Mucosa of stomach (tissue), 1 donor: ENCODE data around the gene DBX1.

Experiments
- H3K27me3 ChIP-seq: one replicate; pipeline ENCODE4 v1.7.0; 2013; ENCODE audit warnings: mild to moderate bottlenecking, low read length; ENCODE audit not compliant: control insufficient read depth, insufficient read depth
- H3K36me3 ChIP-seq: one replicate; pipeline ENCODE4 v1.7.0; 2013; ENCODE audit warnings: low read length; ENCODE audit not compliant: control insufficient read depth, insufficient read depth
- H3K4me1 ChIP-seq: one replicate; pipeline ENCODE4 v1.7.0; 2013; ENCODE audit warnings: mild to moderate bottlenecking, low read length; ENCODE audit not compliant: control insufficient read depth, insufficient read depth
- H3K4me3 ChIP-seq: one replicate; pipeline ENCODE4 v1.7.0; 2013; ENCODE audit warnings: low read length
- H3K9ac ChIP-seq: one replicate; pipeline ENCODE4 v1.7.0; 2013; ENCODE audit warnings: mild to moderate bottlenecking, low read length, moderate library complexity
- H3K9me3 ChIP-seq: one replicate; pipeline ENCODE4 v1.7.0; 2013; ENCODE audit warnings: mild to moderate bottlenecking, low read length, moderate library complexity; ENCODE audit not compliant: control insufficient read depth
- donor health status: Pancreatic carcinoma.

Gene DBX1

DNA sequence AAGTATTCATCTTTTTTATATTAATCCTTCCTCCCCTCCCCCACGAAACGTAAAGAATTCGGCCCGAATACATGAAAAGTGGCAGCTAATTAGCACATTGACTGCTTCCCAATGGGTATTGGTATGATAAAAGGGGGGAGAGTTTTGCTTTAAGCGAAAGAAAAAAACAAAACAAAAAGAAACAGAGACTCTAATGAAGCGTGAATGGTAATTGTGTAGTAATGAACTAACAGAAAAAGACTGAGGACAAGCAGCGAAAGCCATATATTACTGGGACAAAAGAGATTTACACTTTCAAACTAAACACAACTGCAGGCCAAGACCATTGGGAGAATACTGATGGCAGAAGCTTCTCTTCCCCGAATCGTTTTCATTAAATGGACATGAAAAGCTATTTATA, 2.5 kb downstream of the DBX1 start:
- Histone ChIP-seq H3K27me3 (peaks cover 83% of the 10 kb centered on the region), H3K9me3 (no peaks in the 10 kb centered on the region), H3K36me3 (no peaks in the 10 kb centered on the region), H3K9ac (no peak overlapping the region), H3K4me1 (peaks cover 4% of the 10 kb centered on the region), H3K4me3 (no peak overlapping the region)

DNA sequence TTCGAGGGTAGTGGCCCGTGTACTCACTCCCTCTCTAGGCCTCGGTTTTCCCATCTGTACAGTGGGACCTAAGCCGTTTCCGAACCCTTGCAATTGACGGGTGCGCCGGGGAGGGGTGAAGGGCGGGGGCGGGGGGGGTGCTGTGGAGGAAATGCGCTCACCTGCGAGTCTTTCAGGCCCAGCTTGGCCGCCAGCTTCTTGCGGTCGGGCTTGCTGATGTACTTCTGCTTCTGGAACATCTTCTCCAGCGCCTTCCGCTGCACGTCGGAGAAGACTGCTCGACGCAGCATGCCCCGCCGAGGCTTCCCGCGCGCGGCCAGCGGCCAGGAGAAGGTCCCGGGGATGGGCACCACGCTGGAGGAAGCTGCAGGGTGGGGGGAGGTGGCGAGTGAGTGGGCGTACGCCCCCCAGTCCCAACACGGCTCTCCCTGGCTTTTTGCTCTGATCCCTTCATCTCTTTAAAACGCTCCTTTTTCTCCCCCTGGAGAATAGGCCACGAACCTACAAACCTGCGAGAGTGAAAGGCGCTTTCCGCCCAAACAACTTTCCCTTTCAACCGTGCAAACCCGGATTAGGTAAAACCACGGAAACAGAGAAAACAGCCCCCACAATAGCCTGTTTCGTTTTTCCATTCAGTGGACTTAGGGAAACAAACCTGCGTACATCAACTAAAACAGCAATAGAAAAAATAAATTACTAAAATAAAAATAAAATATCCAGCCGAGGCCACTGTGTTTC, 3.2 kb downstream of the DBX1 start:
- no peaks in the 10 kb centered on the region for H3K36me3 ChIP-seq
- H3K4me3 ChIP-seq, result peak overlapping the region; percentile 2
- H3K9me3 ChIP-seq, result no peaks in the 10 kb centered on the region
- peaks cover 76% of the 10 kb centered on the region for H3K27me3 ChIP-seq
- no peak overlapping the region for H3K9ac ChIP-seq
- peaks cover 4% of the 10 kb centered on the region for H3K4me1 ChIP-seq

DNA sequence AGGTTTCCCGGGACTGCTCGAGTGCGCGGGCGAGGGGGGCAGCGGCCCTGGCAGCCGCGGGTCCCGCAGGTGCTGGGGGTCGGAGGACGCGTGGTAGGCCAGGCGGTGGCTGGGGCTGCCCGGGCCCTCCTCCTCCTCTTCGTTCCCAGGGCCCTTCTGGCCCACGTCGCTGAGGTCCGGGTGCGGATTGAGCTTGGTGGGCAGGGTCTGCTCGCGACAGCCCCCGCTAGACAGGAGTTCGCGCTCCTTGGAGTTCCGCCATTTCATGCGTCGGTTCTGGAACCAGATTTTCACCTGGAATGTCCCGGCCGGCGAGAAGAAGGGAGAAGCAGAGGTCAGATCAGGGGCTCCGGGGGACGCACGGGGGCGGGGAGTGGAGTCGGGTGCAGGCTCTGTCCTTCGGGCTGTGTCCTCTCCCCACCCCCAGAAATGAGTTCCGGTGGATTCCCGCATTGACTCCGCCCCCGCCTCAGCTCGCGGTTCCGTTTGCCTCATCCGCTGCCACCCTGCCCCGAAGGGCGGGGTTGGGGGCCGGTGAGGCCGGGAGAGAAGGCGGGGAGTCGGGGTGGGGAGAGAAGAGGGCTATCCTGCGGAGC, 3.9 kb downstream of the DBX1 start:
- Histone ChIP-seq H3K9ac (no peak overlapping the region), H3K36me3 (no peaks in the 10 kb centered on the region), H3K27me3 (peaks cover 69% of the 10 kb centered on the region), H3K4me3 (no peak overlapping the region), H3K9me3 (no peaks in the 10 kb centered on the region), H3K4me1 (peaks cover 4% of the 10 kb centered on the region)

DNA sequence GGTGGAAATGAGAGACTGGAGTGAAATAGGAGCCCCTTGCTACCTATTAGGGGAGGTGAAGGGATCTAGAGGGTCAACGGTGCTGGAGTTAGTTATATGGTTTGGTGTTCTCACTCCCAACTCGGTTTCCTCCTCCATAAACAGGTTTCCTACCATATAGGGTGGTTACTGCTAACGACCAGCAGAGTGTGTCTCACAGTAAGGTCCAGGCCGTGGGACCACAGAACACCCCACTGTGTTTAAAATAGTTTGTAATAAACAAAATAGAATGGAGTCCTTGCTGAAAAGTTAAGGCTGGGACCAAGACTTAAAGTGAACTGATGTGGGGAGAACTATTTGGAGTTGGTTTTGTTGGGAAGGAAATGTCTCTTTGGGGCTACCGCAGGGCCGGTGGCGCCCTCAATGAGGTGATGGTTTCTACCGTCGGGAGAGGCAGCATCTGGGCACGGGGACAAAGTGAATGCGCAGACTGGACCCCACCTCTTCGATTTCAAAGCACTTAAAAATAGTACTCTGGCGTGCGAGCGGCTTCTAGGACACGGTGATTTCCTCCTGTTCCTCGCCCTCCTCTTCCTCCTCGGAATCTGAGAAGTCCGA, 4.5 kb downstream of the DBX1 start:
- H3K9ac ChIP-seq, result no peak overlapping the region
- peaks cover 4% of the 10 kb centered on the region for H3K4me1 ChIP-seq
- no peak overlapping the region for H3K4me3 ChIP-seq
- no peaks in the 10 kb centered on the region for H3K9me3 ChIP-seq
- H3K36me3 ChIP-seq, result no peaks in the 10 kb centered on the region
- H3K27me3 ChIP-seq, result peaks cover 63% of the 10 kb centered on the region

DNA sequence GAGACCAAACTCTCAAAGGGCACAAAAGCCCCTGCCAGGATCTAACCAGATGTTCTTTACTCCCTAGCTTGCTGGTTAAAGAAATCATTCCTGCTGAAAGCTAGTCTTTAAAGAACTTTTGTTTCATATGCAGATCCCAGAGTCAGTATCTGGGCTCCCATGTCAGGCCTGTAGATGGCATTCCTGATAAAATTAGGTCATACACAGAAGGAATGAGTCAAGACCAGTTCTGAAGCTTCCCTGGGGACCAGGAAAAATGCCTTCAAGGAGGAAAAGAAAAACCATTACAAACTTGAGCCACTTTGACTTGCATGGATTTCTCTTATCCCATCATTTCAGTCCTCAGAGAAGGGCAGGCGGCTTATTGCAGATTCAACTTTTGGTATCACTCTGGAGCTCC, 5.9 kb downstream of the DBX1 start:
- Histone ChIP-seq H3K4me1 (peaks cover 4% of the 10 kb centered on the region), H3K9me3 (no peaks in the 10 kb centered on the region), H3K4me3 (no peak overlapping the region), H3K27me3 (peaks cover 49% of the 10 kb centered on the region), H3K36me3 (no peaks in the 10 kb centered on the region), H3K9ac (no peak overlapping the region)

DNA sequence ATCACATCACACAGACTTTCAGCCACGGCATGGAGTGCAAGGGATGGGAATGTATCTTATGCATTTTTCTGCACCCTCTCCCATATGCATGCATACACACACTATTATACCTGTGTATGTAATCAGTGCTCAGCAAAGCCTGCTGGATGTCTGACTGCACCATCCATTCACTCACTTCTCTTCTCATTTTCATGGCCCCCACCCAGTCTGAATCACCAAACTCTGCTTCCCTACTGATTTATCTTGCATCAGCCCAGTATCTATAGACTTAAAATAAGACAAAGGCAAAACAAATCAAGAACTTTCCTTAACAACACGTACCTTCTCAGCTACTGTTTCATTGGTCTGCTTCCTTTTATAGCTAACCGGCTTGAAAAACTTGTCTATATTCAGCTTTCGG, 21.6 kb downstream of the DBX1 start:
- no peak overlapping the region for H3K9ac ChIP-seq
- no peaks in the 10 kb centered on the region for H3K9me3 ChIP-seq
- H3K36me3 ChIP-seq, result no peaks in the 10 kb centered on the region
- no peak overlapping the region for H3K4me3 ChIP-seq
- H3K4me1 ChIP-seq, result no peaks in the 10 kb centered on the region
- no peaks in the 10 kb centered on the region for H3K27me3 ChIP-seq

DNA sequence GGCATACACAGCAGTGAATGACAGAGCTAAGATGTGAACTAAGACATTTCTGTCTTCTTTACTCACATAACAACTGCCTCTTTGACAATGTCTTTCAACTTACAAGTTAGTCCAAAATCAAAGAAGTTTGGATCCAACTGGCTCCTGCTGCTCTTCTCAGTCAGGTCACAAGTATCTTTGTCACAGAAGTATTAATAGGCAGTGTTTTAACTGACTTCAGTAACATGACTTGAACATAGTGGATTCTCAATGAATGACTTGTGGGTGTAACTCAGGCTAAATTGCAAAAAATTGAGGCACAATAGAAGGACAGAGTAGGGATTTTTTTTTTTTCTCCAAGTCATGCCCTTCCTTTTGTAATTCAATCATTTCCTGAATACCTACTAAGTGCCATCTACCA, 22.6 kb downstream of the DBX1 start:
- H3K4me3 ChIP-seq, result no peak overlapping the region

GRCh38 chr11:20134991-20135736, 25.1 kb downstream of the DBX1 start:
- H3K9ac ChIP-seq, result no peak overlapping the region
- H3K4me1 ChIP-seq, result no peaks in the 10 kb centered on the region
- no peak overlapping the region for H3K4me3 ChIP-seq
- H3K27me3 ChIP-seq, result peaks cover 10% of the 10 kb centered on the region
- no peaks in the 10 kb centered on the region for H3K36me3 ChIP-seq
- H3K9me3 ChIP-seq, result no peaks in the 10 kb centered on the region

More for the DNA sequence above, 22.6 kb downstream of the DBX1 start:
- Histone ChIP-seq H3K4me1 (no peaks in the 10 kb centered on the region), H3K9me3 (no peaks in the 10 kb centered on the region), H3K9ac (no peak overlapping the region), H3K36me3 (no peaks in the 10 kb centered on the region), H3K27me3 (no peaks in the 10 kb centered on the region)

DNA sequence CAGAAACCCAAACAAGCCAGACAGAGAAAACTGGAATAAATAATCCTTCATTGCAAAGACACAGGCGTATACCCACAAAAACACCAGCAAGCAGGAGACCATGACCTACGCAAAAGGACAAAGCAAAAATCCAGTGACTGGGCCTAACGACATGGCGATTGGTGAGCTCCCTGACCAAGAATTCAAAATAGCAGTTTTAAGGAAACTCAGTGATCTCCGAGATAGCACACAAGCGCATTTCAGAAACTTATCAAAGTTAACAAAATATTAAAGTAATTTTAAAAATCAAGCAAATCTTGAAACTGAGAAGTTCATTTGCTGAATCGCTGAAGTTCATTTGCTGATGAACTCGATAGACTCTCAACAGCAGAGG, 27.6 kb downstream of the DBX1 start:
- H3K4me3 ChIP-seq, result no peak overlapping the region
- H3K27me3 ChIP-seq, result peaks cover 10% of the 10 kb centered on the region
- H3K9me3 ChIP-seq, result no peaks in the 10 kb centered on the region
- no peaks in the 10 kb centered on the region for H3K4me1 ChIP-seq
- H3K36me3 ChIP-seq, result no peaks in the 10 kb centered on the region
- no peak overlapping the region for H3K9ac ChIP-seq

DNA sequence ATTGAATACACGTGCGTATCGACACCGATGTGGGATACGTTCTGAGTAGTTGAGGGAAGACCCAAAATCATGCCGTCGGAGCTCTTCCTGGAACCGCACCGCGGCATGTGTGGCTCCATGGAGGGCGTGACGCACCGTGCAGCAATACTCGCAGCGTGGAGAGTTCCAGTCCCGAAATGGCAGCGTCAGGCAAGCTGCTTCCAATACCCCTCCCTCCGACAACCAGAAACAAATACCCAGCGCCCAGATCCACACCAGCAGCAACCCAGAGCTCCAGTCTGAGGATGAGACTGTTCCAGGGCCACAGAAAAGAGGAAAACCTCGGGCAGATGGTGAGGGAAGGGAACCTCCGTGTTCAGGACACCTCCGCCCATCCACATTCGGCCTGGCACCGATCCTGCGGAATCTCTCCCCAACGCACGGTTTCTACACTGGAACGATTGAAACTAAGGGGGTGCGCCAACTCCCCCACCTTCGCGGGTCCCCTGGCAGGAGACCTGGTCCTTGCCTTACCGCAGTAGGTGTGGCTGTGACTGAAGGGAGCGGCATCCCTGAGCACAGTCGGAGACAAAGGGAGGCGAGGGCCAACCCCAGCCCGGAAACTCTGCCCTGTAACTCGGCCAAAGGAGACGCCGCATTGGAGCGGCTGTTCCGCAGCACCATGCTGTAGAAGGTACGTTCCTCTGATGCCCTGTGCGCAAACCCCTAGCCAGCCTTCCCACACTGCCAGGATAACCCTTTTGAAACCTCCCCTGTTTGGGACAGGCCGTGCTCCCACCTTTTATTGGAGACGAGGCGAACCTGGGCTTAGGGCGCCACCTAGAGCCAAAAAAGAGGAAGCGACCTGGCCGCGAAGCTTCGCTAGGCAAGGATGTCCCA, 28.2 kb downstream of the DBX1 start:
- peaks cover 10% of the 10 kb centered on the region for H3K27me3 ChIP-seq
- peak overlapping the region; percentile 61 for H3K4me3 ChIP-seq
- H3K4me1 ChIP-seq, result no peaks in the 10 kb centered on the region
- no peaks in the 10 kb centered on the region for H3K36me3 ChIP-seq
- peak overlapping the region; percentile 51 for H3K9ac ChIP-seq
- H3K9me3 ChIP-seq, result no peaks in the 10 kb centered on the region

GRCh38 chr11:20129665-20130064, 30.6 kb downstream of the DBX1 start:
- Histone ChIP-seq H3K4me3 (no peak overlapping the region), H3K9ac (no peak overlapping the region), H3K36me3 (no peaks in the 10 kb centered on the region), H3K9me3 (no peaks in the 10 kb centered on the region), H3K27me3 (peaks cover 10% of the 10 kb centered on the region), H3K4me1 (no peaks in the 10 kb centered on the region)
